ENCODE measurements around the gene IL17B. TPM values are rescaled to one million over a fixed set of nuclear protein-coding genes. Genes with fewer than 3 reads are reported as not detected.

Gene IL17B, protein sequence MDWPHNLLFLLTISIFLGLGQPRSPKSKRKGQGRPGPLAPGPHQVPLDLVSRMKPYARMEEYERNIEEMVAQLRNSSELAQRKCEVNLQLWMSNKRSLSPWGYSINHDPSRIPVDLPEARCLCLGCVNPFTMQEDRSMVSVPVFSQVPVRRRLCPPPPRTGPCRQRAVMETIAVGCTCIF
- total RNA-seq (2014; rRNA removed; shearing (Covaris generic); ENCODE audit: low replicate concordance), result not detected in 2 replicates

- no peaks in the 10 kb centered on the region for H3K27me3 ChIP-seq
- H3K4me3 ChIP-seq, result no peak within 1 kb of the TSS
- no peaks in the 10 kb centered on the region for H3K36me3 ChIP-seq
- no peaks in the 10 kb centered on the region for H3K9me3 ChIP-seq
- DNase-seq, result no peak
Measured at GRCh38 chr5:149379177-149379761, at the start of gene IL17B. Gene IL17B (minus strand): TSS chr5:149379292. CDS start chr5:149379225, 67 bp downstream.

- no peak for DNase-seq
- Histone ChIP-seq H3K36me3 (no peaks in the 10 kb centered on the region), H3K9me3 (no peaks in the 10 kb centered on the region), H3K27me3 (no peaks in the 10 kb centered on the region), H3K4me3 (no peak overlapping the region)
Measured at GRCh38 chr5:149428032-149428431, 48.9 kb upstream of the IL17B start.

GRCh38 chr5:149427374-149427773, 48.3 kb upstream of the IL17B start:
- Histone ChIP-seq H3K36me3 (no peaks in the 10 kb centered on the region), H3K27me3 (no peaks in the 10 kb centered on the region)
- no peak for DNase-seq

GRCh38 chr5:149426931-149427330, 47.8 kb upstream of the IL17B start:
- H3K27me3 ChIP-seq, result no peaks in the 10 kb centered on the region
- no peak overlapping the region for H3K4me3 ChIP-seq
- no peaks in the 10 kb centered on the region for H3K36me3 ChIP-seq
- DNase-seq, result no peak
- no peaks in the 10 kb centered on the region for H3K9me3 ChIP-seq

More at GRCh38 chr5:149427374-149427773, 48.3 kb upstream of the IL17B start:
- Histone ChIP-seq H3K9me3 (no peaks in the 10 kb centered on the region), H3K4me3 (no peak overlapping the region)

GRCh38 chr5:149425729-149426128, 46.6 kb upstream of the IL17B start:
- no peaks in the 10 kb centered on the region for H3K27me3 ChIP-seq
- H3K9me3 ChIP-seq, result no peaks in the 10 kb centered on the region
- no peak for DNase-seq
- H3K4me3 ChIP-seq, result no peak overlapping the region
- H3K36me3 ChIP-seq, result no peaks in the 10 kb centered on the region

DNA sequence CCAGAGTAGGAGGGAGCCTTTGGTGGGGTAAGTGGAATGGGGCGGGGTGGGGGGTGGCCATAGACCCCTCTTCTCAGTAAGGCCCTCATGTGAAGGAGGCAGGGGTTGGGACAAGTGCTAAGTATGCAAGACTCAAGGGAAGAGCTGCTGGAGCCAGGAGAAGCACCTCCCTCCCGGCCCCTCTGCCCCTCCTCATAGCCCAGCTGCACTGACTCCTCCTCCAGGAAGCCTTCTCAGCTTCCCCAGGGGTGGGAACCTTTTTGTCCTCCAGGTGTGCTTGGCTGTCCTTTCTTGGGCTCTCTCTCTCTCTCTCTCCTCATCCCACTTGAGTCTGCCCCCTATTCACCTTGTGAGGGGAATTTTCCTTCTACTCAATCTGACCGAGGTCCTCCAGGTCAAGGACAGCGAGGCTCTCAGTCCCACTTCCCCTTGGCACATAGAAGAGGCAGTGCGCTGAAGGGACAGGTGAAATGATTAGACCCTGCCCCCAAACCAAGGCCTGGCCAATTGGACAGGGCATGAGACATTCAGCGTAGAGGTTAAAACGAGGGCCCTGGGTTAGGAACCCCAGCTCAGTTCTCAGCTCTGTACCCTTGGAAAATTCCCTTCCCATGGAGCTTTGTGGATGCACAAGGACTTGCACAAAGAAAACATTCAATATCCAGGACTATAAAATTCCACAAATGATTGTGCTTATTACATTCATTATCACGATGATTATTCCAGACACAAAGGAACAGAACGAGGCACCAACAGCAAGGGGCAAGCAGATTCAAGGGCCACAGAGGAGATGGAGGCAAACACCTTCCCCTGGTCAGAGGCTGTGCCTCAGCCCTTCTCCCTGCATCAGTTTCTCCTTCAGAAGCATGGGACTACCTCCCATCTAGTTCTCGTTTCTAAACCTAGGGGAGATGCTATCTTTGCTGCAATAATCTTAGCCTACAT, 45.6 kb upstream of the IL17B start:
- H3K27me3 ChIP-seq, result no peaks in the 10 kb centered on the region
- H3K36me3 ChIP-seq, result no peaks in the 10 kb centered on the region
- no peak overlapping the region for H3K4me3 ChIP-seq
- DNase-seq, result no peak
- no peaks in the 10 kb centered on the region for H3K9me3 ChIP-seq

DNA sequence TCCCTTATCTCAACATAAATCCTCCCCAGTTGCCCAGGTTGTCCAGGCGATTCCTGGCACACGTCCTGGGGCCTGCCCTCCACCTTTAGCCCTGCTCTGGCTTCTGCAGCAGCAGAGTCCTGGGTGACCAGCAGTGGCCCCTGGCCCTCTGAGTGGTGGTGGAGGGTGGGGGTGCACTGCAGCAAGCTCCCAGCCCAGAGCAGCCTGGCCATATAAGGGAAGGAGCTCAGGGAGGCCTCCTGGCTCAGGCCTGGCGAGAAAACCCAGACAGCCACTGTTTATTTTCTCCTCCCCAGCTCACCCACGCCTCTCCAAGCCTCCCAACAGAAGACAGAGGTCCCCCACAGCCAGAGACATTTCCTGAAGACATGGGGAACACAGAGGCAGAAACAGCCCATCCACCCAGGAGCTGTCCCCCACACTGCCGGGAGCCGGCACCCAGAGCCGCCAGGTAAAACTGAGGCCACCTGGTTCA, 44.7 kb upstream of the IL17B start:
- Histone ChIP-seq H3K36me3 (no peaks in the 10 kb centered on the region), H3K4me3 (no peak overlapping the region), H3K27me3 (no peaks in the 10 kb centered on the region), H3K9me3 (no peaks in the 10 kb centered on the region)
- DNase-seq, result no peak

DNA sequence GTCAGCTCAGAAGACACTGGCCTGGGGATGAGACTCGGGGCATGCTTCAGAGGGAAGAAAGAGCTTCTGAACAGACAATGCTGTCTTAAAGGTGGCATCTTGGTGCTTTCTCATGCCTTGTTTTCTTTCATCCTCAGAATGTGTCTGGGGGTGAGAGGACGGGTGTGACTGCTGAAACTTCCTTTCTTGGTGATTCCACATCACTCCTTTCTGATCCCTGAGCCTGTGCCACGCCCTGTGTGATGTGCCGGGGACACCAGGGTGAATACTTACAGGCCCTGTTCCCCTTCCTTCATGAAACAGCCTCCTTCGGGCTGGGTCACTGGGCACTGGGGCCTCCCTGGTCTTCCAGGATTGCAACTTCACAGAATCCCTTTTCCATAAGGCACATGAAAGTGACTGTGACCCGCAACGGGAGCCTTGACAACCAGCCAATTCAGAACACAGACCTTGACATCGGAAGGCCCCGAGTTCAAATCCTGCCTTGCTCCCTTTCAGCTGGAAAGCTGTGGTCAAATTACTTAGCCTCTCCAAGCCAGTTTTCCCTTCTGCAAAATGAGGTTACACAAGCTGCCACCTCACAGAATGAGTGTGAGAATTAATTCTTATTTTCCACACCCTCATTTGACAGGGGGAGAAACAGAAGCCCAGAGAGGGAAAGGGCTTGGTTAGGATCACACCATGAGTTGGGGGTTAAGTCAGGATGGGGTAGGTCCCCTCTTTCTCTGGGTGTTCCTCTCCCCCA, 44.1 kb upstream of the IL17B start:
- H3K4me3 ChIP-seq, result no peak overlapping the region
- no peaks in the 10 kb centered on the region for H3K27me3 ChIP-seq
- H3K36me3 ChIP-seq, result no peaks in the 10 kb centered on the region
- no peak for DNase-seq
- H3K9me3 ChIP-seq, result no peaks in the 10 kb centered on the region

DNA sequence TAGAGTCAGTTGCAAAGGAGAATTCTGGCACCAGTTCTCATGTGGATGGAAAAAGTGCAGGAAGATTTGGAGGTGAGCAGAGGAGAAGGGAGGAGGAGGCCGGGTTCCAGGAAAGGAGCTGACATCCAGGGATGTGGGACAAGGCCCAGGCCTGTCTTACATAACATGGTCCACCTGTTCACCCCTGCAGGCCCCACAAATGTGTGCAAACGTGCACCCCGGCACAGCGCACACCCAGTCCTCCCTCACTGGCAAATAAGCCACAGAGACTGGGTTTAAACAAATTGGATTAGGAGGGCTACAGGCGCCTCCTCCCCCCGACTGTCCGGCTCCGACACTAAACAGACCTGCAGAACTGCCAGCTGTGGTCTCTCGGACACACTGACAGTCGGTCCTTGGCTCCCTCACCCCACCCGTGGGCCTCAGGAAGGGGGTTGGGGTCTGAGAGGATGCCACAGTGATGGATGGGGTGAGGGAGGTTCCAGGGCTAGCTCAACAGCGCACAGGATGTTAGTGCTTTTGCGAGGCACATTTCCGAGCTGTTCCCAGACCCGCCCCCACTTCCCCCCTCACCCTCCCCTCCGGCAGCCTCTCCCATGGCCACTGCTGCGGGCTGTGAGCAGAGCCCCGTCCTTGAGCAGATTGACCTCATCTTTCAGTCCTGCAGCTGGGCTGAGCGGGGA, 43.4 kb upstream of the IL17B start:
- Histone ChIP-seq H3K4me3 (no peak overlapping the region), H3K36me3 (no peaks in the 10 kb centered on the region), H3K27me3 (no peaks in the 10 kb centered on the region), H3K9me3 (no peaks in the 10 kb centered on the region)
- no peak for DNase-seq

- Histone ChIP-seq H3K9me3 (no peaks in the 10 kb centered on the region), H3K27me3 (no peaks in the 10 kb centered on the region), H3K4me3 (no peak overlapping the region), H3K36me3 (no peaks in the 10 kb centered on the region)
- no peak for DNase-seq
Measured at GRCh38 chr5:149421834-149422233, 42.7 kb upstream of the IL17B start.

GRCh38 chr5:149421372-149421685, 42.2 kb upstream of the IL17B start:
- no peaks in the 10 kb centered on the region for H3K36me3 ChIP-seq
- H3K27me3 ChIP-seq, result no peaks in the 10 kb centered on the region
- H3K9me3 ChIP-seq, result no peaks in the 10 kb centered on the region
- no peak overlapping the region for H3K4me3 ChIP-seq
- DNase-seq, result no peak

DNA sequence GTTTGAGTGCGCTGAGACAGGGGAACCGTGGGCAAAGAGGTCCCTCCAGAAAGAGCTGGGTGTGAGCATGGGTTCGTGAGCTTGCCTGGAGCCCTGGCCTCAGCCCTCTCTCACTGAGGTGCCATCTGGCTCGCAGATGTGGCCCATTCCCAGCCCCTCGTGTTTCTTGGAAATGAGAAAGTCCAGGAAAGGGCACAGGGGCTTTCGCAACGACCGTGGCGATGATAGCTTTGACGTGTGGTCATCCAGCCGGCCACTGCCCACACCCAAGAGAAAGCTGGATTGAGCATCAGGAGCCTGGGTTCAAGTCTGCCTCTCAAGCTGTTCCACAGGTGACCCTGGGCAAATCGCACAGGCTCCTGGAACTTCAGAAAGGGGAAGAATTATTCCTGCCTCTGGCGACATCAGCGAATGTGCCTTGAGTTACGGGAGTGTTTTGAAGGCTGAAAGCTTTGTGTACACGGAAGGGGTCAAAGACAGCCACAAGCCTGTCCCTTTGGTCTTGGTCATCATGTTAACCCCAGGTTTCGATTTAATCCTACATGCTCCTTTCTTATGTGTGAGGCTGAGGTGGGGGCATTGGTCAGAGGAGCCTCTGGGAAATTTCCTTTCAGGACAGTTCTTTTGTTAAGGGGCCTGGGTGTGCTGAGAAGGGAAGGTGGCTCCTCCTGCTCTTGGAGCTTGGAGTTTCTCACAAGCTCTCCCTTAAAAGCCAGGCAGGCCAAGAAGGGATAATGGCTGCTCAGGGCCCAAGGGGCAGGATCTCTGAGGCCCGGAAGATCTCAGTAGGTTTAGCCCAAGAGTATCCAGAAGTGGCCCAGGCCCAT, 41.7 kb upstream of the IL17B start:
- Histone ChIP-seq H3K9me3 (no peaks in the 10 kb centered on the region), H3K36me3 (no peaks in the 10 kb centered on the region), H3K27me3 (no peaks in the 10 kb centered on the region), H3K4me3 (no peak overlapping the region)
- no peak for DNase-seq

GRCh38 chr5:149419859-149420544, 40.9 kb upstream of the IL17B start:
- no peaks in the 10 kb centered on the region for H3K36me3 ChIP-seq

GRCh38 chr5:149419532-149419858, 40.4 kb upstream of the IL17B start:
- Histone ChIP-seq H3K27me3 (no peaks in the 10 kb centered on the region), H3K36me3 (no peaks in the 10 kb centered on the region), H3K4me3 (no peak overlapping the region), H3K9me3 (no peaks in the 10 kb centered on the region)
- no peak for DNase-seq

More at GRCh38 chr5:149419859-149420544, 40.9 kb upstream of the IL17B start:
- Histone ChIP-seq H3K4me3 (no peak overlapping the region), H3K9me3 (no peaks in the 10 kb centered on the region), H3K27me3 (no peaks in the 10 kb centered on the region)
- DNase-seq, result no peak

GRCh38 chr5:149418910-149419531, 39.9 kb upstream of the IL17B start:
- Histone ChIP-seq H3K27me3 (no peaks in the 10 kb centered on the region), H3K36me3 (no peaks in the 10 kb centered on the region), H3K4me3 (no peak overlapping the region), H3K9me3 (no peaks in the 10 kb centered on the region)
- DNase-seq, result no peak
